Measurements from ENCODE around the gene CDH24.

DNA sequence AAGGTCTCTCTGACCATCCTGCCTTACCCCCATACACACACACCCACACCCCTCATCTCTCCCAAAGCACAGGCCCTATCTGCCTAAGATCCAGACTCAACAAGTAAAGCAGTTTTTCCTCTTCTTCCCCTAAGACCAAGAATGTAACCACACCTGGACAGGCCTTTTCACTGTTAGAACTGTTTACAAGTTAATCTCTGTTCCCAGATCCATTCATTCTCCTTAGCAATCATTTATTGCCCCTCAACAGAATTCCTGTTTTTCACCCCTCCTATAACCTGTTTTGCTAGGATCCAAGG lies 49.4 kb upstream of the CDH24 start:
- TF ChIP-seq GATA3 (IDR thresholded peaks at IDR 0.05; ENCODE audit: low read depth, low read length), result no peak
- TF ChIP-seq GATA2 (IDR thresholded peaks at IDR 0.05; ENCODE audit: low read depth, low read length), result no peak

Data from SH-SY5Y (cell line).